GM10248 (cell line): Measurements from ENCODE around the gene ZNF582.

Experiments used
- CTCF ChIA-PET: fragments of 300-600 bp; sonication (Branson Sonifier 250); formaldehyde crosslinking; extraction: SDS; loops from one replicate; lab custom pipeline; 2021; ENCODE audit warnings: antibody characterized with exemption; lab: Yijun Ruan, JAX
- POLR2A ChIA-PET: fragments of 350-650 bp; sonication (Branson Sonifier 250); formaldehyde crosslinking; extraction: SDS; loops from one replicate; lab custom pipeline; 2020; ENCODE audit warnings: antibody characterized with exemption; lab: Yijun Ruan, JAX
- DNase-seq: peaks from one replicate; pipeline ENCODE4 v3.0.0; 2012; ENCODE audit errors: extremely low spot score
- TF ChIP-seq, protein P1 (sequence below): IDR thresholded peaks from 2 replicates; pipeline ENCODE4 v1.5.1; 2012; ENCODE audit warnings: mild to moderate bottlenecking, low read depth; ENCODE audit errors: extremely low read depth, missing control alignments, control extremely low read depth

ZNF582 gene

DNA sequence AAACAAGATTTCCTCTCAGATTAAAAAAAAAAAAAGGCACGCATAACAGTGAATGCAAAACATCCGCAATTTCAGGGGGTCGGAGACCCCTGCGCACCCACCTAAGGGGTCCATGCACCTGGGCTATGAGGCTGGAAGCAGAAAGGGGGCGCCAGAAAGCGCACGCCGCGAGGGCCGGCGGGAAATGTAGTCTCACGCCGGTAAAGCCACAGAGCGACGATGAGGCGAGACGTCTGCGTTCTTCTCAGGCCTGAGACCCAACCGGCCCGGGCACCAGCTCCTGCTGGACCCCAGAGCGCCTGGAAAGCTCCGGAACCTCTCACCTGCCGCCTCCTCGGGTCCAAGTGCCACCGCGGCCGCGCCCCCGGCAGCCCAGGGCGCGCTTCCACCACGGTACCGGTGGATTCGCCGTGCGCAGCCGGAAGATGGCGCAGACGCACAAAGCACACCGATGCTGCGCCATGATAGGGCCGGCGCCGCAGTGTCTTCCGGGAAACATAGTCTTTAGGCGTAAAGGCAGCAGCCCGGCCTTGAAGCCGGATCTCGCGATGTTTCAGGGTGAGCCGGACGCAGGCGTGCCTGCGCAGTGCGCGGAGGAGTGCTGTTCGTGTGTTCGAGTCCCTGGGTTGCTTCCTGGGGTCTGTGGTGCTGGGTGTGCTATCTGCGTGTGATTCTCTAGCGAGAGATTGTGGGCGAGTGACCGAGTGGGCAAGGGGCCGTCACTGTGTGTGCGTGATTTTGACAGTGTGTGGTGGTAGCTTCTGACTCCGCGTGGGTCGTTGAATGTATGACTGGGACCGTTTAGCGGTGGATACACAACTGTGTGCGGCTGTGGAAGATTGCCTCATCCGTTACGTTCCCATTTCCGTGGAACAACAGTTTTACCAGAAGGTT lies at the start of gene ZNF582:
Gene ZNF582, minus strand, starts transcription at position 416 of the 894 bp plus-strand sequence. CDS start 1,782 bp downstream, outside the sequence.
- TF ChIP-seq, protein P1, sequence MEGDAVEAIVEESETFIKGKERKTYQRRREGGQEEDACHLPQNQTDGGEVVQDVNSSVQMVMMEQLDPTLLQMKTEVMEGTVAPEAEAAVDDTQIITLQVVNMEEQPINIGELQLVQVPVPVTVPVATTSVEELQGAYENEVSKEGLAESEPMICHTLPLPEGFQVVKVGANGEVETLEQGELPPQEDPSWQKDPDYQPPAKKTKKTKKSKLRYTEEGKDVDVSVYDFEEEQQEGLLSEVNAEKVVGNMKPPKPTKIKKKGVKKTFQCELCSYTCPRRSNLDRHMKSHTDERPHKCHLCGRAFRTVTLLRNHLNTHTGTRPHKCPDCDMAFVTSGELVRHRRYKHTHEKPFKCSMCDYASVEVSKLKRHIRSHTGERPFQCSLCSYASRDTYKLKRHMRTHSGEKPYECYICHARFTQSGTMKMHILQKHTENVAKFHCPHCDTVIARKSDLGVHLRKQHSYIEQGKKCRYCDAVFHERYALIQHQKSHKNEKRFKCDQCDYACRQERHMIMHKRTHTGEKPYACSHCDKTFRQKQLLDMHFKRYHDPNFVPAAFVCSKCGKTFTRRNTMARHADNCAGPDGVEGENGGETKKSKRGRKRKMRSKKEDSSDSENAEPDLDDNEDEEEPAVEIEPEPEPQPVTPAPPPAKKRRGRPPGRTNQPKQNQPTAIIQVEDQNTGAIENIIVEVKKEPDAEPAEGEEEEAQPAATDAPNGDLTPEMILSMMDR: peak; percentile 89
- ChIA-PET CTCF (interaction anchor here (0.8 to 1.3 kb wide), 2 partner anchors 8 to 29 kb away, joined by 3 read pairs; no protein-coding TSS in a partner anchor), POLR2A (no interaction called here)
- DNase-seq: peak; percentile 93

DNA sequence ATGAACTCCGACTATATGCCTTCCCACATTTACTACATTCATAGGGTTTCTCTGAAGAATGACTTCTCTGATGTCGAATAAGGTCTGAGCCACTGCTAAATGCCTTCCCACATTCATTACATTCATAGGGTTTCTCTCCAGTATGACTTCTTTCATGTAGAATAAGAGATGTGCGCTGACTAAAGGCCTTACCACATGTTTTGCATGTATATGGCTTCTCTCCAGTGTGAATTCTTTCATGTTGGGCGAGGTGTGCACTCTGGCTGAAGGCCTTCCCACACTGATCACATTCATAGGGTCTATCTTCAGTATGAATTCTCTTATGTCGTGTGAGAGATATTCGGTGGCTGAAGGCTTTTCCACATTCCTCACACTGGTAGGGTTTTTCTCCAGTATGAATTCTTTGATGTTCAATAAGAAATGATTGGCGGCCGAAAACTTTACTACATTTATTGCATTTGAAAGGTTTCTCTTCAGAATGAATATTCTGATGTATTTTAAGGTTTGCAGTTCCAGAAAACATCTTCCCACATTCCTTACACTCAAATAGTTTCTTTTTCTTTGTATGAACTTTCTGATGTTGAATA lies 48.0 kb upstream of the ZNF582 start:
- ChIA-PET POLR2A (no interaction called here), CTCF (no interaction called here)
- no peak for DNase-seq
- TF ChIP-seq, protein P1: no peak

DNA sequence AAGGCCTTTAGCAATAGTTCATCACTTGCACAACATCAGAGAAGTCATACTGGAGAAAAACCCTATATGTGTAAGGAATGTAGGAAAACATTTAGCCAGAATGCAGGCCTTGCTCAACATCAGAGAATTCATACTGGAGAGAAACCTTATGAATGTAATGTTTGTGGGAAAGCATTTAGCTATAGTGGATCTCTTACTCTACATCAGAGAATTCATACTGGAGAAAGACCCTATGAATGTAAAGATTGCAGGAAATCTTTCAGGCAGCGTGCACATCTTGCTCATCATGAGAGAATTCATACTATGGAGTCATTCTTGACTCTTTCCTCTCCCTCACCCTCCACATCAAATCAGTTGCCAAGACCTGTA lies 30.6 kb upstream of the ZNF582 start:
- no peak for DNase-seq
- TF ChIP-seq, protein P1: no peak
- CTCF ChIA-PET: no interaction called here
- POLR2A ChIA-PET: no interaction called here

DNA sequence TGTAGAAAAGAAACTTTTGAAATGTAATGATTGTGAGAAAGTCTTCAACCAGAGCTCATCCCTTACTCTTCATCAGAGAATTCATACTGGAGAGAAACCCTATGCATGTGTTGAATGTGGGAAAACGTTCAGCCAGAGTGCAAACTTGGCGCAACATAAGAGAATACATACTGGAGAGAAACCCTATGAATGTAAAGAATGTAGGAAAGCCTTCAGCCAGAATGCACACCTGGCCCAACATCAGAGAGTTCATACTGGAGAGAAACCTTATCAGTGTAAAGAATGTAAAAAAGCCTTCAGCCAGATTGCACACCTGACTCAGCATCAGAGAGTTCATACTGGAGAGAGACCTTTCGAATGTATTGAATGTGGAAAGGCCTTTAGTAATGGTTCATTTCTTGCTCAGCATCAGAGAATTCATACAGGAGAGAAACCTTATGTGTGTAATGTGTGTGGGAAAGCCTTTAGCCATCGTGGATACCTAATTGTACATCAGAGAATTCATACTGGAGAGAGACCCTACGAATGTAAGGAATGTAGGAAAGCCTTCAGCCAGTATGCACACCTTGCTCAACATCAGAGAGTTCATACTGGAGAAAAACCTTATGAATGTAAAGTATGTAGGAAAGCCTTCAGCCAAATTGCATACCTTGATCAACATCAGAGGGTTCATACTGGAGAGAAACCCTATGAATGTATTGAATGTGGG lies 30.1 kb upstream of the ZNF582 start:
- no peak for DNase-seq
- ChIA-PET POLR2A (no interaction called here), CTCF (no interaction called here)
- TF ChIP-seq, protein P1: no peak

DNA sequence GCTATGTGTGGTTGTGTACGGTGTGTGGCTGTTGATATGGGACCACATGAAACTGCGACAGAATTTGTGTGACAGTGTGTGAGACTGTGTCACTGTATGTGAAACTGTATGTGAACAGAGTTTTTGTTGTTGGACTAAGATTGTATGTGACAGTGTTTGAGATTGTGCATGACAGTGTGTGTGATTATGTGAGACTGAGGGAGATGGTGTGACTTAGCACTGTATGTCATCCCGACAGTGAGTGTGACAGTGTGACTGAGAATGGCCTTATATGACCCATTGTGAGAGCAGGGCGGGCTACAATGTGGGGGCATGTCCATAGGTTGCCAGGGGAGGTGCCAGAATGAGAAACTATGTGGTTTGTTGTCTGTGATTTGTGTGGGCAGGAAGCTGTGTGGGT lies 11.7 kb upstream of the ZNF582 start:
- TF ChIP-seq, protein P1: no peak
- ChIA-PET CTCF (no interaction called here), POLR2A (no interaction called here)
- DNase-seq: no peak

DNA sequence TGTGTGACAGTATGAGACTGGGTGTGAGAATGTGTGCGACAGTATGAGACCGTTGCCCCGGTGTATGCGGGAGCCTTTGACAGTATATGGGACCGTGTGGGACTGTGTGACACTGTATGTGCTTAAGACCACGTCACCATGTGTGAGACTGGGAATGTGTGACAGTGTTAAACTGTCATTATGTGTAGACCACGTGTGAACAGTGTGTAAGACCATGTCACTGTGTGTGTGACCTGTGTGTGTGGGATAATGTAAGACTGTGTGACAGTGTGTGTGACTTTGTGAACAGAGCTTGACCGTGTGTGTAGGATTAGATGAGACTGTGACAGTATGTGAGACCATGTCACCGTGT lies 11.3 kb upstream of the ZNF582 start:
- TF ChIP-seq, protein P1: no peak
- ChIA-PET CTCF (no interaction called here), POLR2A (no interaction called here)
- no peak for DNase-seq
